ENCODE results near the gene C11orf91. TPM values are rescaled to one million over a fixed set of nuclear protein-coding genes. Genes with fewer than 3 reads are reported as not detected.

Gene C11orf91
- total RNA-seq, 1 donor from 2014 or later: not detected

DNA sequence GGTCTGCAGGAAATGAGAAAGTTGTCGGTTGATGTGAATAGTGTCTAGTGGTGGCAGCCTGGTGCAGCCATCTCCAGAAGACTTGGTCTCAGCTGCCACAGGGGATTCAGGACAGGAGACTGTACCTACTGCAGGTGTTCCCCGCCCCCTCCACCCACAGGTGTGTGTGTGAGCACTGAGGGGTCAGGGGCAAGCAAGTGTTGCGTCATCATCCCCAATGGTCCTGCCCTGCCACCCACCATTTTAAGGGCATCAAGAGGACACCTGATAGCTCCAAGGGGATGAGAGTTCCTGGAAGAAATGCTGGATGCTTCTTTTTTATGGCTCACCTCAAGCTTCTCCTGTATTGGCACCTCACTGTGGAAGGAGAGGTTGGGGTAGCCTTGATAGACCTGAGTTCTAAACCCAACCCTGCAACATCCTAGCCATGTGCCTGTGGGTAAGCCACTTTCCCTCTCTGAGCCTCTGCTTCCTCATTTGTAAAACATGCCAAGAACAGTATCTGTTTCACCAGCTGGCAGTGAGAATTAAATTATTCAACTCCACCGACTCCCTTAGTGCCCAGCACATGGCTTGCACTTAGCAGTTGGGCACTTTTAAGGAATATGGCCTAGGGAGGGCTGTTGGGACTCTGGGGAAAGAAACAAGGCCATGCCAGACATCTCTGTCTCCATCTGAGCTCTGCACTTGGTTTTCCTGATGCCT lies 6.1 kb downstream of the C11orf91 start:
- intact Hi-C loops (cut with DNase I): no loop called here
- Histone ChIP-seq H3K27me3 (ENCODE audit: low read depth) (no peaks in the 10 kb centered on the region), H3K9me3 (no peaks in the 10 kb centered on the region), H3K4me3 (no peak overlapping the region), H3K27ac (no peak overlapping the region), H3K36me3 (no peaks in the 10 kb centered on the region), H3K4me1 (peaks cover 55% of the 10 kb centered on the region)
- ATAC-seq (no peak), DNase-seq (no peak)
- no peak for TF ChIP-seq CTCF (IDR thresholded peaks at IDR 0.05)

GRCh38 chr11:33692541-33692940 lies 8.1 kb downstream of the C11orf91 start:
- TF ChIP-seq CTCF (IDR thresholded peaks at IDR 0.05): no peak
- Histone ChIP-seq H3K4me3 (no peak overlapping the region), H3K27ac (peak overlapping the region; percentile 82), H3K9me3 (no peaks in the 10 kb centered on the region), H3K36me3 (no peaks in the 10 kb centered on the region), H3K4me1 (peaks cover 53% of the 10 kb centered on the region), H3K27me3 (ENCODE audit: low read depth) (no peaks in the 10 kb centered on the region)
- no peak for ATAC-seq
- intact Hi-C loops (cut with DNase I): no loop called here
- DNase-seq: no peak

DNA sequence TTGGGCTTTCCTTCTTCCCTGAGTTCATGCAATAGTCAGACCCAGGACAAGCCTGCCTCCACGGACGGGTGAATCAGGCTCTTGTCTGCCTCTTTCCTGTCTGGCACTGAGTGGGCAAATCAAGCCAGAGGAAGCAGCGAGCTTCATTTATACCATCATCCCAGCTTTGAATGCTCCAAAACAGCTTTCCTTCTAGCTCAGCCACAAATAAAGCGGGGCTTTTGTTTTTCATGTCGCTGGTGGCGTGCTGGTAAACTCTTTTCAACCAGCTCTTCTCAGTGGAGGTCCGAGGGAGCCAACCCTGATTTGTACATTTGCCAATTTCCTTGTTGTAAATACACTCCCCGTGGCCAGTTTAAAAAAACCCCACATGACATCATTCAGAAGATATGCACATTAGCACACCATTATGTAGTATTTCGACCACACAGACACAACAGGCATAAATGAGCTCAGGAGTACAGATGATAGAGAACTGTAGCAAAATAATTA lies 8.6 kb downstream of the C11orf91 start:
- ATAC-seq (peak; percentile 59 to 83), DNase-seq (no peak)
- Histone ChIP-seq H3K27ac (peak overlapping the region; percentile 82), H3K4me3 (no peak overlapping the region), H3K9me3 (no peaks in the 10 kb centered on the region), H3K4me1 (peaks cover 53% of the 10 kb centered on the region), H3K36me3 (no peaks in the 10 kb centered on the region), H3K27me3 (ENCODE audit: low read depth) (no peaks in the 10 kb centered on the region)
- intact Hi-C loops (cut with DNase I): no loop called here
- TF ChIP-seq CTCF (IDR thresholded peaks at IDR 0.05): no peak

- no peaks in the 10 kb centered on the region for H3K36me3 ChIP-seq
- intact Hi-C loops (cut with DNase I): no loop called here
- no peaks in the 10 kb centered on the region for H3K27me3 ChIP-seq (ENCODE audit: low read depth)
- H3K4me3 ChIP-seq: no peak overlapping the region
- no peak for TF ChIP-seq CTCF (IDR thresholded peaks at IDR 0.05)
- no peak for DNase-seq
- H3K4me1 ChIP-seq: peaks cover 53% of the 10 kb centered on the region
- no peaks in the 10 kb centered on the region for H3K9me3 ChIP-seq
- ATAC-seq: no peak
- peak overlapping the region; percentile 82 for H3K27ac ChIP-seq
Measured at GRCh38 chr11:33691066-33691864, 9.4 kb downstream of the C11orf91 start.

GRCh38 chr11:33690290-33691065 lies 10.1 kb downstream of the C11orf91 start:
- intact Hi-C loops (cut with DNase I): no loop called here
- no peak overlapping the region for H3K4me3 ChIP-seq
- H3K4me1 ChIP-seq: peaks cover 52% of the 10 kb centered on the region
- DNase-seq: no peak
- peak; percentile 45 to 63 for ATAC-seq
- H3K27ac ChIP-seq: peak overlapping the region; percentile 82
- no peaks in the 10 kb centered on the region for H3K9me3 ChIP-seq
- TF ChIP-seq CTCF (IDR thresholded peaks at IDR 0.05): no peak
- no peaks in the 10 kb centered on the region for H3K36me3 ChIP-seq
- no peaks in the 10 kb centered on the region for H3K27me3 ChIP-seq (ENCODE audit: low read depth)
